Measurements from ENCODE around the gene KLF3.

DNA sequence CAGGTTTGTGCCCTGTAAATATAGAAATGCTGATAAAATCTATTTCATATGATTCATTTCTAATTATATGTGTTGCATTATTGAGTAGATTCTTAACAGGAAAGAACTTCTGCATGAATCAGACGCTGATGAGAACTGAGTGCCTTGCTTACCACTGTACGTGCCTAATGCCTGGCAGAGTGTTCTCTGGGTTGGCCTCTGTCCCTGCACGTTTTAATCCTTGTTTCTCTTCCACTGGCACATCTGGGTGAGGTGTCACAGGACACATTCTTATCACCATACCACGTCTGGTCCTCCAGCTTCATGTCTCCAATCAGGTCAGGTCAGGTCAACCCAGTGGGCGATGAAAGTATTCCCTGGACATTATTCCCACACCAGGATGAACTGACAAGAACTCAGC, 53.6 kb downstream of the KLF3 start:
- TF ChIP-seq CTCF (conservative IDR thresholded peaks at IDR 0.05; ENCODE audit: low read depth, low read length) (no peak), USF2 (IDR thresholded peaks at IDR 0.05; ENCODE audit: low read depth, low read length) (no peak), BHLHE40 (IDR thresholded peaks at IDR 0.05; ENCODE audit: low read depth, low read length) (peak; percentile 68; the same call in 1 of the 2 replicates), POLR2A (IDR thresholded peaks at IDR 0.05; ENCODE audit: low read depth, low read length) (no peak), RCOR1 (IDR thresholded peaks at IDR 0.05; ENCODE audit: insufficient replicate concordance, low read length) (no peak), NFE2L2 (IDR thresholded peaks at IDR 0.05; ENCODE audit: low read depth, low read length) (no peak)
